HepG2 (cell line): Measurements from ENCODE around the gene USP5. TPM values are rescaled to one million over a fixed set of nuclear protein-coding genes. Genes with fewer than 3 reads are reported as not detected.

ENCODE experiments used
- CBX1 ChIP-seq: IDR thresholded peaks from one replicate; pipeline ENCODE4 v1.6.1; 2016; ENCODE audit warnings: antibody characterized with exemption, low read depth
- CREM ChIP-seq, 2 experiments: sonication (generic) in 1 of 2; formaldehyde crosslinking in 1 of 2; IDR thresholded peaks; 2 replicates each; pipeline versions ENCODE4 v1.4.0 to v1.6.1; 2016 to 2020; ENCODE audit warnings: antibody characterized with exemption in 1 of 2, mild to moderate bottlenecking in 1 of 2, missing genetic modification reagents in 1 of 2
- GPBP1L1 ChIP-seq: sonication (generic); formaldehyde crosslinking; IDR thresholded peaks from 2 replicates; pipeline ENCODE4 v1.5.0; 2020; ENCODE audit warnings: mild to moderate bottlenecking, missing genetic modification reagents
- HMGA1 ChIP-seq: sonication (generic); formaldehyde crosslinking; conservative IDR thresholded peaks from 2 replicates; pipeline ENCODE4 v1.4.0; 2020; ENCODE audit warnings: missing genetic modification reagents
- NCOA5 ChIP-seq: sonication (generic); formaldehyde crosslinking; IDR thresholded peaks from 2 replicates; pipeline ENCODE4 v1.4.0; 2020; ENCODE audit warnings: missing genetic modification reagents
- NFYC ChIP-seq: IDR thresholded peaks from 2 replicates; pipeline ENCODE4 v1.6.1; 2016; ENCODE audit warnings: missing genetic modification reagents, missing compliant biosample characterization
- SYNCRIP ChIP-seq: fragments of 200-400 bp; formaldehyde crosslinking; IDR thresholded peaks from 2 replicates; pipeline ENCODE4 v1.6.1; 2018; ENCODE audit warnings: mild to moderate bottlenecking, low read depth, low read length; ENCODE audit not compliant: insufficient read depth
- TEF ChIP-seq: sonication (generic); formaldehyde crosslinking; IDR thresholded peaks from 2 replicates; pipeline ENCODE4 v1.5.0; 2020; ENCODE audit warnings: missing genetic modification reagents
- ZBTB33 ChIP-seq: sonication (generic); formaldehyde crosslinking; IDR thresholded peaks from 2 replicates; pipeline ENCODE4 v1.4.0; 2020; ENCODE audit warnings: missing genetic modification reagents
- ZBTB46 ChIP-seq: sonication (generic); formaldehyde crosslinking; IDR thresholded peaks from 2 replicates; pipeline ENCODE4 v1.4.0; 2020; ENCODE audit warnings: mild to moderate bottlenecking, missing genetic modification reagents, borderline replicate concordance
- ZHX2 ChIP-seq, 2 experiments: sonication (generic) in 1 of 2; formaldehyde crosslinking in 1 of 2; IDR thresholded peaks; 2 replicates each; pipeline versions ENCODE4 v1.6.1 to v1.9.0; 2014 to 2022; ENCODE audit warnings: antibody characterized with exemption in 1 of 2, borderline replicate concordance in 1 of 2, inconsistent platforms in 1 of 2, low read depth in 1 of 2, missing genetic modification reagents in 1 of 2
- ZNF138 ChIP-seq: sonication (generic); formaldehyde crosslinking; IDR thresholded peaks from 2 replicates; pipeline ENCODE4 v1.5.0; 2020; ENCODE audit warnings: mild to moderate bottlenecking, low read depth, missing genetic modification reagents
- ZNF225 ChIP-seq: sonication (generic); formaldehyde crosslinking; IDR thresholded peaks from 2 replicates; pipeline ENCODE4 v1.4.0; 2020; ENCODE audit warnings: mild to moderate bottlenecking, missing genetic modification reagents
- ZNF230 ChIP-seq: sonication (generic); formaldehyde crosslinking; IDR thresholded peaks from 2 replicates; pipeline ENCODE4 v1.4.0; 2020; ENCODE audit warnings: mild to moderate bottlenecking, missing genetic modification reagents
- ZNF644 ChIP-seq: IDR thresholded peaks from 2 replicates; pipeline ENCODE4 v1.6.1; 2016; ENCODE audit warnings: low read depth
- ZNF773 ChIP-seq: sonication (generic); formaldehyde crosslinking; IDR thresholded peaks from 2 replicates; pipeline ENCODE4 v1.4.0; 2020; ENCODE audit warnings: missing genetic modification reagents, borderline replicate concordance
- ZSCAN22 ChIP-seq: sonication (generic); formaldehyde crosslinking; IDR thresholded peaks from 2 replicates; pipeline ENCODE4 v1.4.0; 2020; ENCODE audit warnings: mild to moderate bottlenecking, missing genetic modification reagents
- polyA plus RNA-seq, 8 experiments: library from polyadenylated mRNA; depleted of rRNA in 3 of 8; stranded (reverse) in 7 of 8; unstranded in 1 of 8; fragments of >200 nt; fragmentation: Illumina TruSeq in 4 of 8; extraction: Trizol in 4 of 8; gene quantifications; 2 replicates each; pipeline versions ENCODE4 v1.2.1 to v1.2.3, GENCODE V29; 2011 to 2016; ENCODE audit warnings: low read depth in 4 of 8, missing spikeins in 1 of 8, mixed read lengths in 1 of 8; ENCODE audit not compliant: insufficient read depth in 1 of 8
- total RNA-seq, 5 experiments: library from RNA; depleted of rRNA; stranded (reverse); fragments of >200 nt; fragmentation: Illumina TruSeq; extraction: Trizol; gene quantifications; 2 replicates each; pipeline ENCODE4 v1.2.3, GENCODE V29; 2016; ENCODE audit warnings: low read depth in 1 of 5

The USP5 gene
- total and polyA plus RNA-seq, 2 of the 13 experiments (the other 11 are each of a cell fraction or from before 2014, with no cell fraction given): 39.6 to 56.0 TPM

GRCh38 chr12:6828781-6829535 lies 23.0 kb upstream of the USP5 start (continued):
- TF ChIP-seq ZBTB33 (CRISPR knock-in tag) (0 out of 2 replicates have a peak, but pooled peaks have one; percentile 11), NCOA5 (CRISPR knock-in tag) (no peak), TEF (no peak), ZBTB46 (no peak), SYNCRIP (no peak), NFYC (CRISPR knock-in tag) (no peak), ZNF138 (no peak), CREM (IDR thresholded peaks at IDR 0.05) (0 out of 2 replicates have a peak, but pooled peaks have one; percentile 42), CREM (CRISPR knock-in tag; IDR thresholded peaks at IDR 0.05) (0 out of 2 replicates have a peak, but pooled peaks have one; percentile 19), ZNF230 (CRISPR knock-in tag) (no peak), ZNF644 (CRISPR knock-in tag) (no peak), GPBP1L1 (CRISPR knock-in tag) (no peak), ZSCAN22 (CRISPR knock-in tag) (no peak), ZHX2 (IDR thresholded peaks at IDR 0.05; ENCODE audit: low read depth) (no peak), ZHX2 (CRISPR knock-in tag; IDR thresholded peaks at IDR 0.05; ENCODE audit: borderline replicate concordance) (no peak), HMGA1 (CRISPR knock-in tag) (no peak), ZNF773 (no peak), CBX1 (no peak), ZNF225 (CRISPR knock-in tag) (no peak; the same call in 1 of the 2 replicates)
